Transverse colon (tissue), 4 donors: ENCODE data around the gene CALML4.

Experiments
- CTCF ChIP-seq, 5 experiments: fragments of 200-600 bp in 3 of 5; fragments of 450-650 bp in 2 of 5; sonication (generic) in 3 of 5; IDR thresholded peaks; 1 replicate in 2 of 5; 2 replicates in 3 of 5; pipeline ENCODE4 v1.5.1; 2016 to 2017; ENCODE audit warnings: antibody characterized with exemption in 5 of 5, inconsistent platforms in 3 of 5, mild to moderate bottlenecking in 2 of 5, moderate library complexity in 1 of 5
- EP300 ChIP-seq: sonication (generic); formaldehyde crosslinking; IDR thresholded peaks from one replicate; pipeline ENCODE4 v1.6.1; 2017; ENCODE audit warnings: antibody characterized with exemption, low read depth
- POLR2A ChIP-seq: fragments of 450-650 bp; IDR thresholded peaks from one replicate; pipeline ENCODE4 v1.6.1; 2016; ENCODE audit warnings: antibody characterized with exemption, mild to moderate bottlenecking, moderate library complexity
- POLR2AphosphoS5 ChIP-seq, 3 donors: sonication (generic); formaldehyde crosslinking; IDR thresholded peaks; one replicate each; pipeline ENCODE4 v1.6.1; 2016; ENCODE audit warnings: antibody characterized with exemption in 3 of 3

GRCh38 chr15:68203486-68203885 is 1.6 kb downstream of the CALML4 start:
- no peak for TF ChIP-seq POLR2AphosphoS5 (IDR thresholded peaks at IDR 0.05)
- no peak for TF ChIP-seq CTCF (IDR thresholded peaks at IDR 0.05)
- no peak for TF ChIP-seq EP300
- TF ChIP-seq POLR2A = no peak
